HG02943 (cell line): ENCODE data around the gene ANKRD28.
A peak's percentile ranks its signal among the peaks of the same experiment; 100 is the strongest.
"Not testable (repeated sequence)": the region's sequence is repeated elsewhere in the genome, so short reads cannot be mapped to it uniquely, and the experiment has no call there.

ENCODE experiments used
- ATAC-seq: cut with Tn5 transposase; IDR thresholded peaks from one replicate; pipeline ENCODE4 v1.9.1; 2021; ENCODE audit warnings: mild to moderate bottlenecking, low read depth, moderate library complexity; ENCODE audit not compliant: unreplicated experiment

The ANKRD28 gene

GRCh38 chr3:15778332-15778858, 19.4 kb downstream of the ANKRD28 start:
- ATAC-seq = no peak

DNA sequence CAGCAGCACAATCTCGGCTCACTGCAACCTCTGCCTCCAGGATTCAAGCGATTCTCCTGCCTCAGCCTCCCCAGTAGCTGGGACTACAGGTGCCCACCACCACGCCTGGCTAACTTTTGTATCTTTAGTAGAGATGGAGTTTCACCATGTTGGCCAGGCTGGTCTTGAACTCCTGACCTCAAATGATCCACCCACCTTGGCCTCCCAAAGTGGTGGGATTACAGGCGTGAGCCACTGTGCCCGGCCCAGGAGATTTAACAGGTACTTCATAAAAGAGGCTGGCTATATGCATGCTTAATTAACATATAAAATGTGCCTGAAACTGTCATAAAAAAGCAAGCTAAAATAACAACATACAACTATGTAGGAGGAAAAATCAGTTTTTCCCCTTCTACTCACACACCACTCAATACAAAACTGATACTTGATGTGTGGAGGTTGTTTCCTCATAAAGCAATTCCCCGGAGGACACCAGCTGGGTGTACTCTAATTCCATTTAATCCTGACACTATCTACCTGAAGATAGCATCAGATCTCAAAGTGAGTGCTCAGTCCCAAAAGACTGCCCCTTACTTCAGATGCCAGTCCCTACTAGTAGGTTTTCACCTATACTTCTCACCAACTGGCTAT, 22.7 kb downstream of the ANKRD28 start:
- not testable (repeated sequence) for ATAC-seq

DNA sequence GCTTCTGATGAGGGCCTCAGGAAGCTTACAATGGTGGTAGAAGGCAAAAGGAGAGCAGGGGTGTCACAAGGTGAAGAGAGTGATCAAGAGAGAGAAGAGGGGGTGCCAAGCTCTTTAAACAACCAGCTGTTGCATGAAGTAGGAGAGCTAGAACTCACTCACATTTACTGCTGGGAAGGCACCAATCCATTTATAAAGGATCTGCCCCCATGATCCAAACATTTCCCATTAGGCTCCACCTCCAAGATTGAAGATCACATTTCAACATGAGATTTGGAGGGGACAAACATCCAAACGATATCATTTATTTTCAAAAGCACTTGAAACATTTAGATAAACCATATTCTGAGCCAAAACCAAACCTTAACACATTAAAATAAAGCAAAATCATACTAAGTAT, 26.3 kb downstream of the ANKRD28 start:
- ATAC-seq = no peak

GRCh38 chr3:15769256-15769915, 28.4 kb downstream of the ANKRD28 start:
- no peak for ATAC-seq

DNA sequence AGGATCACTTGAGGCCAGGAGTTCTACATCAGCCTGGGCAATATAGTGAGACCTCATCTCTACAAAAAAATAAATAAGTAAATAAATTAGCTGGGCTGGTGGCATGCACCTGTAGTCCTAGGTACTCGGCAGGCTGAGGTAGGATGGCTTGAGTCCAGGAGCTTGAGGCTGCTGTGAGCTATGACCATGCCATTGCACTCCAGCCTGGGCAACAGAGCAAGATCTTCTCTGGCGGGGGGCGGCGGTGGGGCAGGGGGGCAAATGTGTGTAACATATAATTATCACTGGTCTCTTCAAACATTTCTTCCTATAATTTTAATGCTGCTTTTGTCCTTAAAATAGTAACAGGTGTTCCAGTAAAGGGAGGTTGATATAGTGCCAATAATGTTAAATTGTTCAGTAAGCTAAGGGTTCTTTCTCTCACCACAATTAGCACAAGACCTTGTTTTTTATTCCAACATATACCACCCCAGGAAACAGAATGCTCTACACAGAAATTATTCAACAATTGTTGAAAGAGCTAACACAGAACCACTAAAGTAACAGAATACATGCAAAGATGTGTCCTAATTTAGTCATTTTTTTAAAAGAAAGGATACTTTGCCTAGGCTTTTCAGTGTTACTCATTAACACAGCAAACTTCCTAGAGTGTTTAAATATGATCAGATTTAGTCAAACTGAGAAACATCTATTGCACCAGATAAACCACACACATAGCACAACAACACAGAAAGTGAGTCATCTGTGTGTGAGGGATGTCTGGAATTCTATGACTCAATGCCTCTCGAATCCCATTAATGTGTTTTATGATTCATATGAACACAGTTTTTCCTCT, 29.1 kb downstream of the ANKRD28 start:
- peak; percentile 80 for ATAC-seq

GRCh38 chr3:15766406-15766805, 31.4 kb downstream of the ANKRD28 start:
- ATAC-seq = no peak

GRCh38 chr3:15758295-15758694, 39.5 kb downstream of the ANKRD28 start:
- no peak for ATAC-seq

- no peak for ATAC-seq
Measured at GRCh38 chr3:15757824-15758223, 40.0 kb downstream of the ANKRD28 start.

GRCh38 chr3:15756505-15756904, 41.3 kb downstream of the ANKRD28 start:
- no peak for ATAC-seq

- ATAC-seq = no peak
Measured at GRCh38 chr3:15755780-15756179, 42.0 kb downstream of the ANKRD28 start.

- no peak for ATAC-seq
Measured at GRCh38 chr3:15755181-15755580, 42.6 kb downstream of the ANKRD28 start.

DNA sequence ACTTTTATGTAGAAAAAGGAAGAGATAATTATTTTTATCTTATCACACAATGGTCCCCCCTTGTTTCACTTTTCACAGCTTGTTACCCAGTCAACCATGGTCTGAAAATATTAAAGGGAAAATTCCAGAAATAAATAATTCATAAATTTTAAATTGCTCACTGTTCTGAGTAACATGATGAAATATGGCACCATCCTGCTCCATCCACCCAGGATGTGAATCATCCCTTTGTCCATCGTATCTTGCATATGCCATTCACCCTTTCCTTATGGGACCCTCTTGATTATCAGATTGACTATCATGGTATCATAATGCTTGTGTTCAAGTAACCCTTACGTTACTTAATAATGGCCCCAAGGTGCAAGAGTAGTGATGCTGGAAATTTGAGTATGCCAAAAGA, 43.7 kb downstream of the ANKRD28 start:
- ATAC-seq = no peak

- no peak for ATAC-seq
Measured at GRCh38 chr3:15753056-15753710, 44.6 kb downstream of the ANKRD28 start.

DNA sequence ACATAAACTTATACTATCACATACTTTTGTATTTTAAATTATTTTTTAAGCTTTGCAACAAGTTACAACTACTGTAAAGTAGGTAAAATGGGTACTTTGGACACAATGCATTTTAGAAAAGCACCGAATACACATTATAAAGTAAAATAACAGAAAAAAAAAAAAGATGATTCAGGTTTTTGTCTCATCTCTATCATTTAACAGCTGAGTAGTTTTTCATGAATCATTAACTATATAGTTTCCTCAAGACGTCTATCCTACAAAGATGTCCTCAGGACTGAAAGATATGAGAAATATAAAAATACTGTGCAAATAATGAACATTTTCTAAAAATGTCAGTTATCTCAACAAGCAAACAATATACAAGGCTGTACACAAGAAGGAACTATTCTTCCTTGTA, 46.9 kb downstream of the ANKRD28 start:
- ATAC-seq = no peak

GRCh38 chr3:15750143-15750542, 47.6 kb downstream of the ANKRD28 start:
- ATAC-seq = no peak

DNA sequence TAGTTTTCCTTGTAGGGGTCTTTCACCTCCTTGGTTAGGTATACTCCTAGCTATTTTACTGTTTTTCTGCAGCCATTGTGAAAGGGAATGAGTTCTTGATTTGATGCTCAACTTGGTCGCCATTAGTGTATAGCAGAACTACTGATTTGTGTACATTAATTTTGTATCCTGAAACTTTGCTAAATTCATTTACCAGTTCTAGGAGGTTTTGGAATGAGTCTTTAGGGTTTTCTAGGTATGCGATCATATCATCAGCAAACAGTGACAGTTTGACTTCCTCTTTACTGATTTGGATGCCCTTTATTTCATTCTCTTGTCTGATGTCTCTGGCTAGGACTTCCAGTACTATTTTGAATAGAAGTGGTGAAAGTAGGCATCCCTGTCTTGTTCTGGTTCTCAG, 51.9 kb downstream of the ANKRD28 start:
- not testable (repeated sequence) for ATAC-seq

GRCh38 chr3:15744176-15744575, 53.6 kb downstream of the ANKRD28 start:
- no peak for ATAC-seq

DNA sequence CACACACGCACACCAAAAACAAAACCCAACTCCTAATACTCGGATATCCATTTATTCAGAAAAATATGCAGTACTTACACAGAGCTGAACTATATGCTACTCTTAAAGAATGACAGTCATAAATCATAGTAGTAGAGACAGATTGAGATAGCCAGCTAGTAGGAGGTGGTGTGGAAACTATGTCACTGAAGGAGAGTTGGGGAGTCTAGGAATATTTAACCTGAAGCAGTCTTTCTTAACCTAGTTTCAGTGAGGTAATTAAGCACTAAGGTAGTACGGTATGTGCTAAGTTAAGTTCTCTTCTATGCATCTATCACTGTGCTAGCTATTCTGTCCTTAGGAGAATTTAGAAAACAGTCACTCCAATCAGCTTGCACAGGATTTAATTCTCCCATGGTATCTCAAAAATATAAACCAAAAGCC, 54.2 kb downstream of the ANKRD28 start:
- no peak for ATAC-seq

DNA sequence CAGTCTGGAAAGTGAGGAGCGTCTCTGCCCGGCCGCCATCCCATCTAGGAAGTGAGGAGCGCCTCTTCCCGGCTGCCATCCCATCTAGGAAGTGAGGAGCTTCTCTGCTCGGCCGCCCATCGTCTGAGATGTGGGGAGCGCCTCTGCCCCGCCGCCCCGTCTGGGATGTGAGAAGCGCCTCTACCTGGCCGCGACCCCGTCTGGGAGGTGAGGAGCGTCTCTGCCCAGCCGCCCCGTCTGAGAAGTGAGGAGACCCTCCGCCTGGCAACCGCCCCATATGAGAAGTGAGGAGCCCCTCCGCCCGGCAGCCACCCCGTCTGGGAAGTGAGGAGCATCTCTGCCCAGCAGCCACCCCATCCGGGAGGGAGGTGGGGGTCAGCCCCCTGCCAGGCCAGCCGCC, 55.5 kb downstream of the ANKRD28 start:
- ATAC-seq = not testable (repeated sequence)

DNA sequence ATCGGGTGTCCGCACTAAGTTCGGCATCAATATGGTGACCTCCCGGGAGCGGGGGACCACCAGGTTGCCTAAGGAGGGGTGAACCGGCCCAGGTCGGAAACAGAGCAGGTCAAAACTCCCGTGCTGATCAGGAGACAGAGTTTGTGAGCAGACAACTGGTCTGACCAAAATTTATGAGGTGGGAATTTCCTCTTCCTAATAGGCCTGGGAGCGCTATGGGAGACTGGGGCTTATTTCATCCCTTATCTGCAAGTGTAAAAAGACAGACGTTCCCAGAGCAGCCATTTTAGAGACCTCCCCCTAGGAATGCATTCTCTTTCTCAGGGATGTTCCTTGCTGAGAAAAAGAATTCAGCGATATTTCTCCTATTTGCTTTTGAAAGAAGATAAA, 59.2 kb downstream of the ANKRD28 start:
- ATAC-seq = not testable (repeated sequence)

DNA sequence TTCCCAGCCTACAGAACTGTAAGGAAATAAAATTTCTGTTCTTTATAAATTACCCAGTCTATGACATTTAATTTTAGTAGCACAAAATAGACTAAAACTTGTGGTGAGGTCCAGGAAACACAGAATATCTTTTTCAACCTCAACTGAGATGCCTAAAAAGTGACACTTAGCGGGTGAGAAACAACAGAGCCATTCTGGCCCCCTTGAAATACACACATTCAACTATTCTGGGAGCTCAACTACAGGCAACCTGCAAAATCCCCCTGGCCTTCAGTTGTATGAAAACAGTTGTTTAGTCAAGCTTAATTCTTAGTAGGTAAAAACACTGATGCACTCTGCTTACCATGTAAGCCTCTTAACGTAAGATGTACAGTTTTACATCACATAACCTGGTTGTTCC, 66.8 kb downstream of the ANKRD28 start:
- ATAC-seq = no peak
